Neural crest cell (in vitro differentiated cells): Measurements from ENCODE around the gene LRRC73. TPM values are rescaled to one million over a fixed set of nuclear protein-coding genes. Genes with fewer than 3 reads are reported as not detected.
"Not testable (repeated sequence)": the region's sequence is repeated elsewhere in the genome, so short reads cannot be mapped to it uniquely, and the experiment has no call there.

Source experiments
- DNase-seq: peaks from one replicate; pipeline ENCODE4 v3.0.0; 2021; ENCODE audit warnings: low read depth, mixed read lengths, low spot score
- H3K27ac Mint-ChIP-seq: one replicate; pipeline ENCODE4 v1.8.0; 2021; ENCODE audit warnings: mild to moderate bottlenecking, mixed read lengths; ENCODE audit not compliant: unreplicated experiment
- H3K27me3 Mint-ChIP-seq: 2 replicates; pipeline ENCODE4 v1.8.0; 2021; ENCODE audit warnings: low read depth, mild to moderate bottlenecking, mixed read lengths
- H3K36me3 Mint-ChIP-seq: 2 replicates; pipeline ENCODE4 v1.8.0; 2021; ENCODE audit warnings: low read depth, mild to moderate bottlenecking, mixed read lengths
- H3K4me1 Mint-ChIP-seq: 2 replicates; pipeline ENCODE4 v1.8.0; 2021; ENCODE audit warnings: mixed read lengths
- H3K4me3 Mint-ChIP-seq: one replicate; pipeline ENCODE4 v1.8.0; 2021; ENCODE audit warnings: mild to moderate bottlenecking, mixed read lengths
- H3K9me3 Mint-ChIP-seq: 2 replicates; pipeline ENCODE4 v1.8.0; 2021; ENCODE audit warnings: mixed read lengths
- total RNA-seq: library from RNA; stranded (reverse); gene quantifications from 2 replicates; pipeline ENCODE4 v1.2.1, GENCODE V29; 2021
- TF ChIP-seq, protein P1 (sequence below): fragments of 200-600 bp; sonication (generic); conservative IDR thresholded peaks from 2 replicates; pipeline ENCODE4 v1.5.0; 2021; ENCODE audit warnings: antibody characterized with exemption, mild to moderate bottlenecking

Gene LRRC73
- total RNA-seq, 1 donor from 2014 or later: 2.1 TPM

DNA sequence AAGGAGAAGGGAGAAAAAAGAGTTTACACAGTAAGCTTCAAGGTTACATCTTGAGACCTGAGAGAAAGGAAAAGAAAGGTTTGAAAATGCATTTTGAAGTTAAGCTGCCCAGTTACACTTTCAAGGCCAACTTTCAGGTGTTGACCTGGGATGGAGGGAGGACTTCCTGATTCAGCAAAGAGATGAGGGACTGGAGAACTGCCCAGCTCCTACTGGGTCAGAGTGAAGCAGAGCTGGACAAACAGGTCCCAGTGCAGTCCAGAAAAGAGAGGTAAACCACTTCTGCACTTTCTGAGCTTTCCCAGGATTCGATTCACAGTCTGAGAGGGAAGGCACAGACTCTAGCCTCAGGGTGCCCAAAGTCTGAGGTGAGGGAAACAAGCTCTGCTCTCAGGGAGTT is 38.7 kb downstream of the LRRC73 start:
- TF ChIP-seq, protein P1, sequence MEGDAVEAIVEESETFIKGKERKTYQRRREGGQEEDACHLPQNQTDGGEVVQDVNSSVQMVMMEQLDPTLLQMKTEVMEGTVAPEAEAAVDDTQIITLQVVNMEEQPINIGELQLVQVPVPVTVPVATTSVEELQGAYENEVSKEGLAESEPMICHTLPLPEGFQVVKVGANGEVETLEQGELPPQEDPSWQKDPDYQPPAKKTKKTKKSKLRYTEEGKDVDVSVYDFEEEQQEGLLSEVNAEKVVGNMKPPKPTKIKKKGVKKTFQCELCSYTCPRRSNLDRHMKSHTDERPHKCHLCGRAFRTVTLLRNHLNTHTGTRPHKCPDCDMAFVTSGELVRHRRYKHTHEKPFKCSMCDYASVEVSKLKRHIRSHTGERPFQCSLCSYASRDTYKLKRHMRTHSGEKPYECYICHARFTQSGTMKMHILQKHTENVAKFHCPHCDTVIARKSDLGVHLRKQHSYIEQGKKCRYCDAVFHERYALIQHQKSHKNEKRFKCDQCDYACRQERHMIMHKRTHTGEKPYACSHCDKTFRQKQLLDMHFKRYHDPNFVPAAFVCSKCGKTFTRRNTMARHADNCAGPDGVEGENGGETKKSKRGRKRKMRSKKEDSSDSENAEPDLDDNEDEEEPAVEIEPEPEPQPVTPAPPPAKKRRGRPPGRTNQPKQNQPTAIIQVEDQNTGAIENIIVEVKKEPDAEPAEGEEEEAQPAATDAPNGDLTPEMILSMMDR: no peak
- peaks cover 4% of the 10 kb centered on the region for H3K4me1 Mint-ChIP-seq
- no peak for DNase-seq
- no peaks in the 10 kb centered on the region for H3K36me3 Mint-ChIP-seq
- no peaks in the 10 kb centered on the region for H3K9me3 Mint-ChIP-seq
- peaks cover 17% of the 10 kb centered on the region for H3K27me3 Mint-ChIP-seq
- no peak overlapping the region for H3K27ac Mint-ChIP-seq
- H3K4me3 Mint-ChIP-seq: no peak overlapping the region

DNA sequence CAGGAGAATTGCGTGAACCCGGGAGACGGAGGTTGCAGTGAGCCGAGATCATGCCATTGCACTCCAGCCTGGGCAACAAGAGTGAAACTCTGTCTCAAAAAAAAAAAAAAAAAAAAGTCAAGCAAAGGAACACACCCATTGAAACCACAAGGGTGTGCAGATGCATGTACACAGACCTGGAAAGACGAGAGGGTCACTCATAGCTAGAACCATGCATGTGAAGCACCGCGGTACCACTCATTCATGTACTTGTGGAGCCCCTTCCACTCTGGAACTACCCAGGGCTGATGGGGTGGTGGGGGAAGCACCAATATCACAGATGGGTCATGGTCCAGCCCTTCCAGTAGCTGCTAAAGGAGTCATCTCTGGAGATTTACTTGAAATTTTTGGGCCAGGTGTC is 40.2 kb downstream of the LRRC73 start:
- Mint-ChIP-seq H3K4me1 (peaks cover 4% of the 10 kb centered on the region), H3K4me3 (no peak overlapping the region), H3K36me3 (no peaks in the 10 kb centered on the region), H3K27me3 (peaks cover 19% of the 10 kb centered on the region), H3K9me3 (no peaks in the 10 kb centered on the region), H3K27ac (no peak overlapping the region)
- TF ChIP-seq, protein P1: no peak
- DNase-seq: no peak

DNA sequence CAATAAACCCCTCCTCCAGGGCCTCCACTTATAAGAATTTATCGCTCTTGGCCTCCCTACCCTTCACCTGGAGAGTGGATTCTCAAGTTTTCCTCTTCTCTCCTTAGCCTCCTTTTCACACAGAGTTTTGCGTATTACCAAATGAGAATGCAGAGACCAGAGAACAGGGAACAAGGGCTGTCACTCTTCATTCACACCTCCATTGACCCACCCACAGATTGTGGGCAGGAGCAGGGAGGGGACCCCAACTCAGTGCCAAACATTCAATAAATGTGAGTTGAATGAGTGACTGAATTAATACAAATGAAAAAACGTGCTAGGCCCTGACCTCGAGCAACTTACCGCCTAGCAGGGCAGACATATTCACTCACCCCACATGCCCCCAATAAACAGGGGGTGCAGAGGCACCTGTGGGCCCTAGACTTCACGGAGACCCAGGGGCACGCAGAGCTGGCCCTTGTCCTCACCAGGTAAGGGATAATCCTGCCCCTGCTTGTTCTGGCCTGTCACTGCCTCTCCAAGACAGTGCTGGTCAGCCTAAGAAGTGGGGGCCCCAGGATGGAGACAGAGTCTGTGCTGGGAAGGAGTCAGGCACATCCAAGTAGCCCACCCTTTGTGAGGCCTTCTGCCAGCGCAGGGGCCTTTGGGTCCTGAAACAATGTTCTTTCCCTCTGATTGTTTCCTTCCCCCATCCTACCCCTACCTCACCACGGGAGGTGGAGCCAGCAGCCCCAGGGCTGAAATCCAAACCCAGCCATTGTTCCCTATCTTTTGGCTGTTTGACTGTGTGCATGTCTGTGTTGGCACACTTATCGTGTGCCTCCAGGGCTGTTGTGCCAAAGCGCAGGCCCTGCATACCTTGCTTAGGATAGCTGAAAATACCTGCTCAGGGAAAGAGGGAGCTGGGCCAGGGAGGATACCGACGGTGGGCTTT is 41.1 kb downstream of the LRRC73 start:
- Mint-ChIP-seq H3K27ac (peak overlapping the region; percentile 73), H3K4me1 (peaks cover 4% of the 10 kb centered on the region)
- DNase-seq: no peak

DNA sequence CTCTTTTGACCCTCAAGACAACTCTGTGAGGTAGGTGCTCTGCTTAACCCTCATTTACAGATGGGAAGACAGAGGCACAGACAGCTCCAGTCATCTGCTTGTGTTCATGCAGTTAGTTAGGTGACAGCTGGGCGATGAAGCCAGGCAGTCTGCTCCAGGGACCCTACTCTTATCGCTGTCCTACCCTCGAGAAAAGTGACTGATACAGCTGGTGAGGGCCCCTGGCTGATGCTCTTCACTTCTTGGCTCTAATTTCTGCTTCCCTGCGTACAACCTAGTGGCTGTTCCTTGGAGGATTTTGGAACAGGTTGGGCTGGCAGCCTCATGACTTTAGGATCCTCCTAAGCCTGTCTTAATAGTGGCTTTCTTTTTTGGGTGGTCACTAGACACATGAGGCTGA is 41.9 kb downstream of the LRRC73 start:
- Mint-ChIP-seq H3K27me3 (peaks cover 23% of the 10 kb centered on the region), H3K4me1 (peaks cover 4% of the 10 kb centered on the region), H3K27ac (no peak overlapping the region), H3K36me3 (no peaks in the 10 kb centered on the region), H3K9me3 (no peaks in the 10 kb centered on the region), H3K4me3 (no peak overlapping the region)
- DNase-seq: no peak
- TF ChIP-seq, protein P1: no peak

More for the DNA sequence above, 41.1 kb downstream of the LRRC73 start:
- Mint-ChIP-seq H3K36me3 (no peaks in the 10 kb centered on the region), H3K4me3 (no peak overlapping the region), H3K9me3 (no peaks in the 10 kb centered on the region), H3K27me3 (peaks cover 20% of the 10 kb centered on the region)
- TF ChIP-seq, protein P1: no peak

DNA sequence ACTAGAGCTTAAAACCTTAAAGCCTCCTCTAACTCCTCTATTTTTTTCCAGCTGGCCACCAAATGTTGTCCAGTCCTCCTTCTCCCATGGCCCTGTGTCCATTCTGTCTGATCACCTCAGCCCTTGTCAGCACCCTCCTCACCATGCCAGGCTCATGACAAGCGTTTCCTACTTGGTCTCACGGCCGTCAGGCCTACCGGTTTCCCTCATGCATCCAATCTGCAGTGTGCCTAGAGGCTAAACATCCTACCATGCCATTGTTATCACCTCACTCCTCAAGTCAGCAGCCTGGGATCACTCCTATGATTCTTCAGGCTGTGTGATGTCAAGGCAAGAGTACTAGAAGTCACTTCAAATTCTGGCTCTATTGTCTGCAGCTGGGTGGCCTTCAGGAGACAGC is 42.4 kb downstream of the LRRC73 start:
- Mint-ChIP-seq H3K36me3 (no peaks in the 10 kb centered on the region), H3K27me3 (peaks cover 26% of the 10 kb centered on the region), H3K4me1 (peaks cover 4% of the 10 kb centered on the region), H3K9me3 (no peaks in the 10 kb centered on the region), H3K27ac (peak overlapping the region; percentile 30), H3K4me3 (no peak overlapping the region)
- TF ChIP-seq, protein P1: no peak
- no peak for DNase-seq

DNA sequence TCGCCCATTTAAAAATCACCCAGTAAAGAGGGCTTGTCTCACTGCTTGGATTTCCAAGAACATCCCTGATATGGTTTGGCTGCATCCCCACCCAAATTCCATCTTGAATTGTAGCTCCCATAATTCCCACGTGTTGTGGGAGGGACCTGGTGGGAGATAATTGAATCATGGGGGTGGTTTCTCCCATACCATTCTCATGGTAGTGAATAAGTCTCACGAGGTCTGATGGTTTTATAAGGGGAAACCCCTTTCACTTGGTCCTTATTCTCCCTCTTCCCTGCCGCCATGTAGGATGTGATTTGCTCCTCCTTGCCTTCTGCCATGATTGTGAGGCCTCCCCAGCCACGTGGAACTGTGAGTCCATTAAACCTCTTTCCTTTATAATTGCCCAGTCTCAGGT is 42.9 kb downstream of the LRRC73 start:
- peaks cover 31% of the 10 kb centered on the region for H3K27me3 Mint-ChIP-seq
- DNase-seq, H3K9me3 Mint-ChIP-seq, H3K36me3 Mint-ChIP-seq, H3K27ac Mint-ChIP-seq, H3K4me3 Mint-ChIP-seq, H3K4me1 Mint-ChIP-seq: not testable (repeated sequence)
